ENCODE measurements around the gene SHH. TPM values are rescaled to one million over a fixed set of nuclear protein-coding genes. Genes with fewer than 3 reads are reported as not detected.

SHH gene
- total RNA-seq, 1 experiment from 2014 or later = 0.11 TPM

DNA sequence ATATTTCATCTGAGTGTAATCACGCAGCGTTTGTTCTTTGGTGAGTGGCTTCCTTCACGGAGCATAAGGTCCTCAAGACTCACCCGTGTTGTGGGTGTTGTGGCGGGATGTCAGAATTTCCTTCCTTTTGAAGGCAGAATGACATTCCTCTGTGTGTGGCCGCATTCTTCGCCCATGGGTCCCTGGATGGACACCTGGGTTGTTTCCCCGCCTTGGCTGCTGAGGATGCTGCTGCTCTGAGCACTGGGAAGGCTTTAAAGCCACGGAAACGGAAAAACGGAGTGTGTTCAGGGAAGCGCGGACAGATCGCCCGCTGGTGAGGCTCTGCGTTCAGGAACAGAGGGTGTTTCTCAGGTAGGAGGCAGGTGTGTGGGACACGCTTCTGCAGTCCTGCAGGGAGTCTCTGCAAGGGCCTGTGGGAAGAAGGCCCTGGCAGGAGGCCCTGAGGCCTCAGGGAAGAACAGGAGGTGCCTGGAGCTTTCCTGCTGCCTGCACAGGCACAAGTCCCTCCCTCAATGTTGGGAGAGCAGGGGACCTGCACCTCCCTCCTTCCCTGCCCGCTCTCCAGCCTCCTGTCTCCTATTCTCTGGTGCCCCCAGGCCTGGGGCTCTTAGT lies 35.7 kb upstream of the SHH start:
- Histone ChIP-seq H3K36me3 (ENCODE audit: low read depth, low read length) (no peaks in the 10 kb centered on the region), H2AFZ (ENCODE audit: low read length) (no peak overlapping the region), H3K4me2 (ENCODE audit: low read length) (no peak overlapping the region), H3K79me2 (ENCODE audit: low read length) (no peaks in the 10 kb centered on the region), H4K20me1 (ENCODE audit: low read length) (no peaks in the 10 kb centered on the region), H3K9me2 (replicated peaks; ENCODE audit: low read length) (no peaks in the 10 kb centered on the region), H3K9ac (ENCODE audit: low read length) (no peak overlapping the region), H3K9me3 (ENCODE audit: low read length) (no peaks in the 10 kb centered on the region), H3K27me3 (ENCODE audit: low read length) (no peaks in the 10 kb centered on the region), H3K27ac (ENCODE audit: low read length) (no peak overlapping the region), H3K4me3 (ENCODE audit: low read length) (no peak overlapping the region), H3F3A (ENCODE audit: low read length, unreplicated experiment) (no peaks in the 10 kb centered on the region), H3K4me1 (ENCODE audit: insufficient read depth, low read length) (peaks cover 15% of the 10 kb centered on the region)
- POLR2A ChIA-PET (ENCODE audit: unreplicated experiment) = no interaction called here
- TF ChIP-seq EZH2 (IDR thresholded peaks at IDR 0.05; ENCODE audit: low read length, unreplicated experiment) (no peak), EZH2phosphoT487 (IDR thresholded peaks at IDR 0.05; ENCODE audit: borderline replicate concordance, low read length) (no peak)
- TF ChIP-seq, protein P1, sequence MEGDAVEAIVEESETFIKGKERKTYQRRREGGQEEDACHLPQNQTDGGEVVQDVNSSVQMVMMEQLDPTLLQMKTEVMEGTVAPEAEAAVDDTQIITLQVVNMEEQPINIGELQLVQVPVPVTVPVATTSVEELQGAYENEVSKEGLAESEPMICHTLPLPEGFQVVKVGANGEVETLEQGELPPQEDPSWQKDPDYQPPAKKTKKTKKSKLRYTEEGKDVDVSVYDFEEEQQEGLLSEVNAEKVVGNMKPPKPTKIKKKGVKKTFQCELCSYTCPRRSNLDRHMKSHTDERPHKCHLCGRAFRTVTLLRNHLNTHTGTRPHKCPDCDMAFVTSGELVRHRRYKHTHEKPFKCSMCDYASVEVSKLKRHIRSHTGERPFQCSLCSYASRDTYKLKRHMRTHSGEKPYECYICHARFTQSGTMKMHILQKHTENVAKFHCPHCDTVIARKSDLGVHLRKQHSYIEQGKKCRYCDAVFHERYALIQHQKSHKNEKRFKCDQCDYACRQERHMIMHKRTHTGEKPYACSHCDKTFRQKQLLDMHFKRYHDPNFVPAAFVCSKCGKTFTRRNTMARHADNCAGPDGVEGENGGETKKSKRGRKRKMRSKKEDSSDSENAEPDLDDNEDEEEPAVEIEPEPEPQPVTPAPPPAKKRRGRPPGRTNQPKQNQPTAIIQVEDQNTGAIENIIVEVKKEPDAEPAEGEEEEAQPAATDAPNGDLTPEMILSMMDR (conservative IDR thresholded peaks at IDR 0.05; ENCODE audit: low read depth, low read length) = no peak
- CTCF ChIA-PET = no interaction called here
- ATAC-seq (no peak), DNase-seq (no peak)
- BruUV-seq (replicated peaks) = no TSS peak
- intact Hi-C loops (cut with micrococcal nuclease) = no loop called here

DNA sequence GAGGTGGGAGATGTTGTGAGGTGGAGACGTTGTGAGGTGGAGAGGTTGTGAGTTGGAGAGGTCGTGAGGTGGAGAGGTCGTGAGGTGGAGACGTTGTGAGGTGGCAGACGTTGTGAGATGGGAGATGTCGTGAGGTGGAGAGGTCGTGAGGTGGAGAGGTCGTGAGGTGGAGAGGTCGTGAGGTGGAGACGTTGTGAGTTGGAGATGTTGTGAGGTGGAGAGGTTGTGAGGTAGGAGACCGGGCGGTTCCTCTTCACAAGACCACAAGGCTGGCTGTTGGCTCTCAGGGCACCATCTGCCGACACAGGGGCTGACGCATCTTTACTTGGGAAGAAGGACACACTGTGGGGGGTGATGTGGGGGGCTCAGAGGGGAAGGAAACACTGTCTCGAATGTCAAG lies 34.7 kb upstream of the SHH start:
- no peaks in the 10 kb centered on the region for H3K9me2 ChIP-seq (replicated peaks; ENCODE audit: low read length)
- POLR2A ChIA-PET (ENCODE audit: unreplicated experiment) = no interaction called here
- no peaks in the 10 kb centered on the region for H3K27me3 ChIP-seq (ENCODE audit: low read length)
- no TSS peak for BruUV-seq (replicated peaks)
- no peak overlapping the region for H3K4me2 ChIP-seq (ENCODE audit: low read length)
- no peak overlapping the region for H2AFZ ChIP-seq (ENCODE audit: low read length)
- ATAC-seq (no peak), DNase-seq (no peak)
- peaks cover 15% of the 10 kb centered on the region for H3K4me1 ChIP-seq (ENCODE audit: insufficient read depth, low read length)
- no peak overlapping the region for H3K4me3 ChIP-seq (ENCODE audit: low read length)
- no peaks in the 10 kb centered on the region for H4K20me1 ChIP-seq (ENCODE audit: low read length)
- no peak overlapping the region for H3K27ac ChIP-seq (ENCODE audit: low read length)
- H3K79me2 ChIP-seq (ENCODE audit: low read length) = no peaks in the 10 kb centered on the region
- no peak for TF ChIP-seq EZH2 (IDR thresholded peaks at IDR 0.05; ENCODE audit: low read length, unreplicated experiment)
- TF ChIP-seq EZH2phosphoT487 (IDR thresholded peaks at IDR 0.05; ENCODE audit: borderline replicate concordance, low read length) = no peak
- TF ChIP-seq, protein P1 (conservative IDR thresholded peaks at IDR 0.05; ENCODE audit: low read depth, low read length) = no peak
- no peak overlapping the region for H3K9ac ChIP-seq (ENCODE audit: low read length)
- CTCF ChIA-PET = no interaction called here
- H3F3A ChIP-seq (ENCODE audit: low read length, unreplicated experiment) = no peaks in the 10 kb centered on the region
- intact Hi-C loops (cut with micrococcal nuclease) = no loop called here
- no peaks in the 10 kb centered on the region for H3K36me3 ChIP-seq (ENCODE audit: low read depth, low read length)
- H3K9me3 ChIP-seq (ENCODE audit: low read length) = no peaks in the 10 kb centered on the region

DNA sequence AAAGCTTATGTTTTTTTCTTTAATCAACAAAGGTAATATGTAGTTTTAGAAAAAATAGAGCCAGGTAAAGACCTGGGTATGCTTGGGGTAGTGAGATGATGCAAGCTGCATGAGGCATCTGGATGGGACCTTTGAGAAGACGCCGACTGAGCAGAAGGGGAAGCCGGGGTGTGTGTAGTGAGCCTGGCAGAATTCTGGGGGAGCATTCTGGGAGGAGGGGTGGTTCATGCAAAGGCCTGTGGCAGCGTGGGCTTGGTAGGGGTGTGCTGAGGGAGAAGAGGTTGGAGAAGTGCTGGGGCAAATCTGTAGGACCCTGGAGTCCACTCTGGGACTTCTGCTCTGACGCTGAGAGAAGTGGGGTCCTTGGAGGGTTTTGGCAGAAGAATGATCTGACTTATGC lies 33.9 kb upstream of the SHH start:
- no peaks in the 10 kb centered on the region for H3K9me2 ChIP-seq (replicated peaks; ENCODE audit: low read length)
- H3K79me2 ChIP-seq (ENCODE audit: low read length) = no peaks in the 10 kb centered on the region
- H3K9me3 ChIP-seq (ENCODE audit: low read length) = no peaks in the 10 kb centered on the region
- DNase-seq (no peak), ATAC-seq (no peak)
- no peak overlapping the region for H3K4me2 ChIP-seq (ENCODE audit: low read length)
- H3K27ac ChIP-seq (ENCODE audit: low read length) = no peak overlapping the region
- no peak overlapping the region for H3K9ac ChIP-seq (ENCODE audit: low read length)
- TF ChIP-seq, protein P1 (conservative IDR thresholded peaks at IDR 0.05; ENCODE audit: low read depth, low read length) = no peak
- TF ChIP-seq EZH2 (IDR thresholded peaks at IDR 0.05; ENCODE audit: low read length, unreplicated experiment) (no peak), EZH2phosphoT487 (IDR thresholded peaks at IDR 0.05; ENCODE audit: borderline replicate concordance, low read length) (no peak)
- POLR2A ChIA-PET (ENCODE audit: unreplicated experiment) = no interaction called here
- BruUV-seq (replicated peaks) = no TSS peak
- peaks cover 15% of the 10 kb centered on the region for H3K4me1 ChIP-seq (ENCODE audit: insufficient read depth, low read length)
- H3K27me3 ChIP-seq (ENCODE audit: low read length) = no peaks in the 10 kb centered on the region
- intact Hi-C loops (cut with micrococcal nuclease) = no loop called here
- H3F3A ChIP-seq (ENCODE audit: low read length, unreplicated experiment) = no peaks in the 10 kb centered on the region
- no peaks in the 10 kb centered on the region for H3K36me3 ChIP-seq (ENCODE audit: low read depth, low read length)
- H2AFZ ChIP-seq (ENCODE audit: low read length) = no peak overlapping the region
- CTCF ChIA-PET = no interaction called here
- no peak overlapping the region for H3K4me3 ChIP-seq (ENCODE audit: low read length)
- H4K20me1 ChIP-seq (ENCODE audit: low read length) = no peaks in the 10 kb centered on the region
